AG04449 (cell line): ENCODE results near the gene RUNX1.

Experiments
- CTCF ChIA-PET: fragments of 350-600 bp; formaldehyde crosslinking; extraction: SDS; loops from one replicate; lab custom pipeline; 2021; ENCODE audit warnings: antibody characterized with exemption; lab: Yijun Ruan, JAX
- POLR2A ChIA-PET: fragments of 400-600, 350-600 bp; formaldehyde crosslinking; extraction: SDS; loops from one replicate; lab custom pipeline; 2020; ENCODE audit warnings: antibody characterized with exemption, inconsistent platforms; lab: Yijun Ruan, JAX
- DNase-seq: peaks from one replicate; pipeline ENCODE4 v3.0.0-alpha.2; 2010; ENCODE audit warnings: low read depth, low spot score
- H3K4me3 ChIP-seq: 2 replicates; pipeline ENCODE4 v1.5.1; 2011; ENCODE audit warnings: low read depth, mild to moderate bottlenecking, control low read depth, low read length
- CTCF ChIP-seq: IDR thresholded peaks from one replicate; pipeline ENCODE4 v1.5.1; 2011; ENCODE audit warnings: mild to moderate bottlenecking, moderate library complexity, low read length, control low read depth, inconsistent platforms; ENCODE audit not compliant: insufficient read depth; ENCODE audit errors: missing control alignments

RUNX1 gene

GRCh38 chr21:34912022-34912945 is 136.8 kb downstream of the RUNX1 start:
- ChIA-PET CTCF (interaction anchor here (1.0 to 3.2 kb wide), 4 partner anchors 11 to 161 kb away, joined by 3 to 13 read pairs (median 5); no protein-coding TSS in a partner anchor), POLR2A (no interaction called here)

GRCh38 chr21:34911360-34911759 is 137.7 kb downstream of the RUNX1 start:
- no peak overlapping the region for H3K4me3 ChIP-seq
- ChIA-PET POLR2A (no interaction called here), CTCF (interaction anchor here (1.6 to 2.5 kb wide), 2 partner anchors 10 to 19 kb away, joined by 4 to 6 read pairs; no protein-coding TSS in a partner anchor)
- DNase-seq = no peak
- no peak for TF ChIP-seq CTCF

More at GRCh38 chr21:34912022-34912945, 136.8 kb downstream of the RUNX1 start:
- no peak overlapping the region for H3K4me3 ChIP-seq
- TF ChIP-seq CTCF = no peak
- DNase-seq = no peak

- CTCF ChIA-PET = interaction anchor here (0.6 to 2.5 kb wide), 3 partner anchors 9 to 1030 kb away, joined by 3 to 6 read pairs (median 4); no protein-coding TSS in a partner anchor
- POLR2A ChIA-PET = no interaction called here
- no peak for DNase-seq
- no peak for TF ChIP-seq CTCF
- no peak overlapping the region for H3K4me3 ChIP-seq
Measured at GRCh38 chr21:34910396-34910795, 138.7 kb downstream of the RUNX1 start.

GRCh38 chr21:34909492-34910292 is 139.4 kb downstream of the RUNX1 start:
- no peak for TF ChIP-seq CTCF
- POLR2A ChIA-PET = interaction anchor here (0.5 kb wide), 1 partner anchor 22 kb away, joined by 3 read pairs; no protein-coding TSS in a partner anchor
- H3K4me3 ChIP-seq = no peak overlapping the region
- no peak for DNase-seq
- CTCF ChIA-PET = interaction anchor here (0.6 to 1.1 kb wide), 2 partner anchors 403 to 1030 kb away, joined by 3 to 4 read pairs; no protein-coding TSS in a partner anchor

GRCh38 chr21:34908419-34909055 is 140.6 kb downstream of the RUNX1 start:
- POLR2A ChIA-PET = interaction anchor here (1.0 kb wide), 1 partner anchor 19 kb away, joined by 3 read pairs; no protein-coding TSS in a partner anchor
- TF ChIP-seq CTCF = no peak
- no peak for DNase-seq
- no peak overlapping the region for H3K4me3 ChIP-seq
- CTCF ChIA-PET = no interaction called here
